ENCODE results near the gene GFOD1. TPM values are rescaled to one million over a fixed set of nuclear protein-coding genes. Genes with fewer than 3 reads are reported as not detected.

Gene GFOD1
- total and polyA plus RNA-seq, 8 donors, result 5.7 to 19.6 (median 8.2) TPM

DNA sequence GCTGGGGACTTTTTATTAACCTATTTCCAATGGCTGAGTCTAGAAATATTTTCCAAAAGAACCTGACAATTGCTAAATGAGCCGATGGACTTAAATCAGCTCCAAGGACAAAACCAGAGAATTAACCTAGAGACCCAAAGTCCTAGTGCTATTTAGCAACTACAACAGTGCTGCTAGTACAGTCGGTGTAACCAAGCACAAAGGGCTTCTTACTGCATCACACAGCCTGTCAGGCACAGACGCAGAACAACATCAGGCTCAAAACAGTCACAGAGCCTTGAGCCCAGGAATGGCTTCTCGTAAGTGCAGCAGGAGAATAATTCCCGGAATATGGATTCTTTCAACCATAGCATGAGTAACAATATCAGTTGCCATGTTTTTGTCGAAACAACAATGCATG lies 70.0 kb downstream of the GFOD1 start:
- intact Hi-C loops (cut with DNase I), result no loop called here

GRCh38 chr6:13415283-13415682 lies 72.1 kb downstream of the GFOD1 start:
- no peak overlapping the region for H3K4me3 ChIP-seq
- intact Hi-C loops (cut with DNase I), result no loop called here
- H3K9me3 ChIP-seq, result no peaks in the 10 kb centered on the region
- no peaks in the 10 kb centered on the region for H3K36me3 ChIP-seq
- TF ChIP-seq, protein P1, sequence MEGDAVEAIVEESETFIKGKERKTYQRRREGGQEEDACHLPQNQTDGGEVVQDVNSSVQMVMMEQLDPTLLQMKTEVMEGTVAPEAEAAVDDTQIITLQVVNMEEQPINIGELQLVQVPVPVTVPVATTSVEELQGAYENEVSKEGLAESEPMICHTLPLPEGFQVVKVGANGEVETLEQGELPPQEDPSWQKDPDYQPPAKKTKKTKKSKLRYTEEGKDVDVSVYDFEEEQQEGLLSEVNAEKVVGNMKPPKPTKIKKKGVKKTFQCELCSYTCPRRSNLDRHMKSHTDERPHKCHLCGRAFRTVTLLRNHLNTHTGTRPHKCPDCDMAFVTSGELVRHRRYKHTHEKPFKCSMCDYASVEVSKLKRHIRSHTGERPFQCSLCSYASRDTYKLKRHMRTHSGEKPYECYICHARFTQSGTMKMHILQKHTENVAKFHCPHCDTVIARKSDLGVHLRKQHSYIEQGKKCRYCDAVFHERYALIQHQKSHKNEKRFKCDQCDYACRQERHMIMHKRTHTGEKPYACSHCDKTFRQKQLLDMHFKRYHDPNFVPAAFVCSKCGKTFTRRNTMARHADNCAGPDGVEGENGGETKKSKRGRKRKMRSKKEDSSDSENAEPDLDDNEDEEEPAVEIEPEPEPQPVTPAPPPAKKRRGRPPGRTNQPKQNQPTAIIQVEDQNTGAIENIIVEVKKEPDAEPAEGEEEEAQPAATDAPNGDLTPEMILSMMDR (IDR thresholded peaks at IDR 0.05), result no peak
- no peaks in the 10 kb centered on the region for H3K27me3 ChIP-seq
- ATAC-seq, result no peak
- no peak for DNase-seq
- H3K4me1 ChIP-seq, result peaks cover 0 to 60% of the 10 kb centered on the region in 2 donors
- no peak overlapping the region for H3K27ac ChIP-seq

More for the DNA sequence above, 70.0 kb downstream of the GFOD1 start:
- ATAC-seq (no peak), DNase-seq (no peak)
- no peak overlapping the region for H3K4me3 ChIP-seq
- no peaks in the 10 kb centered on the region for H3K9me3 ChIP-seq
- peaks cover 7 to 53% of the 10 kb centered on the region in 2 donors for H3K4me1 ChIP-seq
- H3K36me3 ChIP-seq, result no peaks in the 10 kb centered on the region
- no peak overlapping the region for H3K27ac ChIP-seq
- TF ChIP-seq, protein P1 (IDR thresholded peaks at IDR 0.05), result no peak
- H3K27me3 ChIP-seq, result no peaks in the 10 kb centered on the region

GRCh38 chr6:13413900-13414555 lies 73.4 kb downstream of the GFOD1 start:
- peaks cover 0 to 52% of the 10 kb centered on the region in 2 donors for H3K4me1 ChIP-seq
- H3K9me3 ChIP-seq, result no peaks in the 10 kb centered on the region
- TF ChIP-seq, protein P1 (IDR thresholded peaks at IDR 0.05), result no peak
- no peaks in the 10 kb centered on the region for H3K27me3 ChIP-seq
- H3K4me3 ChIP-seq, result no peak overlapping the region
- no peaks in the 10 kb centered on the region for H3K36me3 ChIP-seq
- peak overlapping the region in 1 of 2 donors; percentile 68 for H3K27ac ChIP-seq
- ATAC-seq, result no peak
- no peak for DNase-seq
- intact Hi-C loops (cut with DNase I), result no loop called here

DNA sequence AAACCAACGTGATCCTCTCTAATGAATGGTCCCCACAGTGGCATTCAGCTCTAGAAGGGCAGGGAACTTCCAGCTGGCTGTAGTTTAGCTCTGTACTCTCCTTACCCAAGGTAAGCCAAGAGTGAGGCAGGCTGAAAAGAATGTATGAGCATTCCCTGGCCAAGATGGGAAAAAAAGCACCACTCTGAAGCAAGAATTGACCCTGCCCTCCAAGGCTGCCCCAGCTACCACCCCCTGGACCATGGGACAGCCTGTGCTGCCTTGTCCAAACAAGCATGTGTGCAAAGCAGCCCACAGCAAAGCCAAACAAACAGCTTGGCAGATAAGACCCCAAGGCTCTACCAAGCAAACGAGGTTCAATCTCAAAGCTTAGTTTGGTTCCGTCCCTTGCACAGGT lies 73.9 kb downstream of the GFOD1 start:
- intact Hi-C loops (cut with DNase I), result no loop called here
- TF ChIP-seq, protein P1 (IDR thresholded peaks at IDR 0.05), result no peak
- Histone ChIP-seq H3K4me1 (peaks cover 0 to 51% of the 10 kb centered on the region in 2 donors), H3K27ac (peak overlapping the region in 1 of 2 donors; percentile 68), H3K9me3 (no peaks in the 10 kb centered on the region), H3K4me3 (no peak overlapping the region), H3K27me3 (no peaks in the 10 kb centered on the region), H3K36me3 (no peaks in the 10 kb centered on the region)
- DNase-seq, result no peak
- peak; percentile 49 for ATAC-seq

GRCh38 chr6:13412639-13413465 lies 74.5 kb downstream of the GFOD1 start:
- DNase-seq, result peak in 1 of 4 donors; percentile 44
- Histone ChIP-seq H3K27me3 (no peaks in the 10 kb centered on the region), H3K27ac (peak overlapping the region in 1 of 2 donors; percentile 68), H3K4me3 (no peak overlapping the region), H3K4me1 (peaks cover 6 to 57% of the 10 kb centered on the region in 2 donors), H3K9me3 (no peaks in the 10 kb centered on the region), H3K36me3 (no peaks in the 10 kb centered on the region)
- intact Hi-C loops (cut with DNase I), result no loop called here
- TF ChIP-seq, protein P1 (IDR thresholded peaks at IDR 0.05), result no peak
- ATAC-seq, result peak; percentile 63
